ENCODE data around the gene LRRC45.

DNA sequence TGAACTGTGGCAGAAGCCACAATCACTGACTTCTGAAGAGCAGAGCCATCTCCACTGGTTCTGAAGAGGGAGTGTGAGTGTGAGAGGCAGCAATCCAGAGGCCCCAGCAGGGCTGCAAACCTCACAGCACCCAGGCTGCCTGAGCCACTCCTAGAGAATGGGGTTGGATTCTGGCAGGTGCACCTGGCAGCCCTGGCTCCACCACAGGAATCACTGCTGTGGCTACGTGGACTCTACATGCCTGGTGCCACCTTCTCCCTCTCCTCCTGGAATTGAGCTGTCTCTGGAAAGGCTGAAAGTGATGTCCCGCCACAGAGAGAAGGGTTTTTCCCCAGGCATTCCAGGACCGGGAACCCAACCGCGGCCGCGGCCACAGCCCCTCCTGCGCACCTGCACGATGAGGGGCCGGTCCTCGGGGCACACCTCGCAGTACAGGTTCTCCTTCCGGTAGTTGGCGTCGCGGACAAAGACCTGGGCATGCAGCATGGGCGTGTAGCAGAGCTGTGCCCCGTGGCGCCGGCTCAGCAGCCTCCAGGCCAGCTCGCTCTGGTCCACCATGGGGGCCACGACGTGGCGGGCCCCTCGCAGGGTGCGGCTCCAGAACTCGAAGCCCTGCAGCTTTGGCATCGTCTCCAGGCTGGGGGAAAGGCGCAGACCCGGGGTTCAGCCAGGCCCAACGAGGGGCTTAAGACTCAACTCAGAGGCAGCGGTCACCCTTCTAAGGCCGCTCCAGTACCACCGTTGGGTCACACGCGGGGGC lies 41.5 kb downstream of the LRRC45 start:
- TF ChIP-seq, protein P1, sequence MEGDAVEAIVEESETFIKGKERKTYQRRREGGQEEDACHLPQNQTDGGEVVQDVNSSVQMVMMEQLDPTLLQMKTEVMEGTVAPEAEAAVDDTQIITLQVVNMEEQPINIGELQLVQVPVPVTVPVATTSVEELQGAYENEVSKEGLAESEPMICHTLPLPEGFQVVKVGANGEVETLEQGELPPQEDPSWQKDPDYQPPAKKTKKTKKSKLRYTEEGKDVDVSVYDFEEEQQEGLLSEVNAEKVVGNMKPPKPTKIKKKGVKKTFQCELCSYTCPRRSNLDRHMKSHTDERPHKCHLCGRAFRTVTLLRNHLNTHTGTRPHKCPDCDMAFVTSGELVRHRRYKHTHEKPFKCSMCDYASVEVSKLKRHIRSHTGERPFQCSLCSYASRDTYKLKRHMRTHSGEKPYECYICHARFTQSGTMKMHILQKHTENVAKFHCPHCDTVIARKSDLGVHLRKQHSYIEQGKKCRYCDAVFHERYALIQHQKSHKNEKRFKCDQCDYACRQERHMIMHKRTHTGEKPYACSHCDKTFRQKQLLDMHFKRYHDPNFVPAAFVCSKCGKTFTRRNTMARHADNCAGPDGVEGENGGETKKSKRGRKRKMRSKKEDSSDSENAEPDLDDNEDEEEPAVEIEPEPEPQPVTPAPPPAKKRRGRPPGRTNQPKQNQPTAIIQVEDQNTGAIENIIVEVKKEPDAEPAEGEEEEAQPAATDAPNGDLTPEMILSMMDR (IDR thresholded peaks at IDR 0.05) = no peak
- TF ChIP-seq POLR2A (IDR thresholded peaks at IDR 0.05) = no peak

Data from uterus (tissue), 2 donors.